Measurements from ENCODE around the gene GGT6.

DNA sequence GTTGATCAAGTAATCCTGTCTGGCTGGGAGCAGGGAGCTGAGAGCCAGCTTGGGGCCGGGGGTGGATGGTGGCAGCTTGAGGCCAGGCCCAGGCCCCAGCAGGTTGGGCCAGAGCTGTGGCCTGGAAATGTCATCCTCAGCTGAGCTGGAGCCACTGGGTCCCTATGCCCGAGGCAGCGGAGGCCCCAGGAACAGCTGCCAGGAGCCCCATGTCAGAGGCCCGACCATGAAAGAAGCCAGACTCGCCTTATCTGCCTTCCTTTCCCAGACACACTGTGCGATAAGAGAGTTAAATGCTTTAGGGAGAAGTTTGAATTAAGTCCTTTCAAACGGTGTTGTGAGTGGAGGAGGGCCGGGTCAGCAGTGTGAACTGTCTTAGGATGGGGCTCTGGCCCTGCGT lies 27.4 kb upstream of the GGT6 start:
- TF ChIP-seq, protein P1, sequence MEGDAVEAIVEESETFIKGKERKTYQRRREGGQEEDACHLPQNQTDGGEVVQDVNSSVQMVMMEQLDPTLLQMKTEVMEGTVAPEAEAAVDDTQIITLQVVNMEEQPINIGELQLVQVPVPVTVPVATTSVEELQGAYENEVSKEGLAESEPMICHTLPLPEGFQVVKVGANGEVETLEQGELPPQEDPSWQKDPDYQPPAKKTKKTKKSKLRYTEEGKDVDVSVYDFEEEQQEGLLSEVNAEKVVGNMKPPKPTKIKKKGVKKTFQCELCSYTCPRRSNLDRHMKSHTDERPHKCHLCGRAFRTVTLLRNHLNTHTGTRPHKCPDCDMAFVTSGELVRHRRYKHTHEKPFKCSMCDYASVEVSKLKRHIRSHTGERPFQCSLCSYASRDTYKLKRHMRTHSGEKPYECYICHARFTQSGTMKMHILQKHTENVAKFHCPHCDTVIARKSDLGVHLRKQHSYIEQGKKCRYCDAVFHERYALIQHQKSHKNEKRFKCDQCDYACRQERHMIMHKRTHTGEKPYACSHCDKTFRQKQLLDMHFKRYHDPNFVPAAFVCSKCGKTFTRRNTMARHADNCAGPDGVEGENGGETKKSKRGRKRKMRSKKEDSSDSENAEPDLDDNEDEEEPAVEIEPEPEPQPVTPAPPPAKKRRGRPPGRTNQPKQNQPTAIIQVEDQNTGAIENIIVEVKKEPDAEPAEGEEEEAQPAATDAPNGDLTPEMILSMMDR (IDR thresholded peaks at IDR 0.05; ENCODE audit: insufficient read depth, low read length), result no peak
- TF ChIP-seq SPI1 (IDR thresholded peaks at IDR 0.05; ENCODE audit: borderline replicate concordance, low read depth) (no peak), POLR2AphosphoS5 (IDR thresholded peaks at IDR 0.05; ENCODE audit: low read depth) (no peak)

All from HL-60 (cell line).